SU-DHL-6 (cell line): ENCODE data around the gene JRKL.

ENCODE experiments used
- H2AFZ ChIP-seq: fragments of 200-600 bp; sonication (generic); 2 replicates; pipeline ENCODE4 v1.6.1; 2014; ENCODE audit warnings: low read depth, mild to moderate bottlenecking, moderate library complexity, mixed read lengths, antibody characterized with exemption, low read length; ENCODE audit not compliant: severe bottlenecking
- H3F3A ChIP-seq: fragments of 200-600 bp; shearing (Covaris generic); 2 replicates; pipeline ENCODE4 v1.6.0; 2016; ENCODE audit warnings: antibody characterized with exemption, mild to moderate bottlenecking; ENCODE audit not compliant: insufficient read depth
- H3K27ac ChIP-seq: fragments of 200-600 bp; sonication (generic); 2 replicates; pipeline ENCODE4 v1.5.1; 2016; ENCODE audit warnings: low read depth, mild to moderate bottlenecking, low read length, moderate library complexity, mixed read lengths
- H3K27me3 ChIP-seq: fragments of 200-600 bp; sonication (generic), shearing (Covaris generic); 2 replicates; pipeline ENCODE4 v1.6.0; 2014; ENCODE audit warnings: mild to moderate bottlenecking, low read length
- H3K36me3 ChIP-seq: fragments of 200-600 bp; sonication (generic); 2 replicates; pipeline ENCODE4 v1.6.1; 2014; ENCODE audit warnings: mild to moderate bottlenecking, low read length, mixed read lengths
- H3K4me2 ChIP-seq: fragments of 300-600, 200-600 bp; shearing (Covaris generic), sonication (generic); 2 replicates; pipeline ENCODE4 v1.6.0; 2014; ENCODE audit warnings: low read length, low read depth, mild to moderate bottlenecking; ENCODE audit not compliant: poor library complexity, severe bottlenecking
- H3K4me3 ChIP-seq: fragments of 200-600 bp; sonication (generic); 2 replicates; pipeline ENCODE4 v1.5.1; 2014; ENCODE audit warnings: antibody characterized with exemption, low read length, mild to moderate bottlenecking, mixed read lengths; ENCODE audit not compliant: insufficient read depth, poor library complexity, severe bottlenecking
- H3K79me2 ChIP-seq: fragments of 200-600 bp; sonication (generic); 2 replicates; pipeline ENCODE4 v1.6.1; 2014; ENCODE audit warnings: mild to moderate bottlenecking, low read length, moderate library complexity; ENCODE audit not compliant: insufficient read depth
- H3K9ac ChIP-seq: fragments of 200-600 bp; sonication (generic); 2 replicates; pipeline ENCODE4 v1.7.0; 2014; ENCODE audit warnings: mild to moderate bottlenecking, low read length
- H3K9me2 ChIP-seq: fragments of 200-600 bp; sonication (generic); replicated peaks from 2 replicates; pipeline ENCODE4 v1.6.1; 2014; ENCODE audit warnings: low read length; ENCODE audit not compliant: insufficient read depth
- H3K9me3 ChIP-seq: fragments of 200-600 bp; sonication (generic); 2 replicates; pipeline ENCODE4 v1.6.1; 2014; ENCODE audit warnings: low read length, mixed read lengths; ENCODE audit not compliant: insufficient read depth
- H4K20me1 ChIP-seq: fragments of 200-600 bp; sonication (generic); 2 replicates; pipeline ENCODE4 v1.6.1; 2014; ENCODE audit warnings: low read depth, mild to moderate bottlenecking, antibody characterized with exemption, low read length, moderate library complexity, mixed read lengths
- EZH2phosphoT487 ChIP-seq: fragments of 200-600 bp; sonication (generic), shearing (Covaris generic); conservative IDR thresholded peaks from 2 replicates; pipeline ENCODE4 v1.6.1; 2018; ENCODE audit warnings: mild to moderate bottlenecking, antibody characterized with exemption, low read length, moderate library complexity, mixed read lengths
- TF ChIP-seq, protein P1 (sequence below): fragments of 200-600 bp; sonication (generic); IDR thresholded peaks from one replicate; pipeline ENCODE4 v1.5.1; 2017; ENCODE audit warnings: antibody characterized with exemption, mild to moderate bottlenecking, low read length, moderate library complexity; ENCODE audit not compliant: insufficient read depth, poor library complexity, severe bottlenecking

Gene JRKL

DNA sequence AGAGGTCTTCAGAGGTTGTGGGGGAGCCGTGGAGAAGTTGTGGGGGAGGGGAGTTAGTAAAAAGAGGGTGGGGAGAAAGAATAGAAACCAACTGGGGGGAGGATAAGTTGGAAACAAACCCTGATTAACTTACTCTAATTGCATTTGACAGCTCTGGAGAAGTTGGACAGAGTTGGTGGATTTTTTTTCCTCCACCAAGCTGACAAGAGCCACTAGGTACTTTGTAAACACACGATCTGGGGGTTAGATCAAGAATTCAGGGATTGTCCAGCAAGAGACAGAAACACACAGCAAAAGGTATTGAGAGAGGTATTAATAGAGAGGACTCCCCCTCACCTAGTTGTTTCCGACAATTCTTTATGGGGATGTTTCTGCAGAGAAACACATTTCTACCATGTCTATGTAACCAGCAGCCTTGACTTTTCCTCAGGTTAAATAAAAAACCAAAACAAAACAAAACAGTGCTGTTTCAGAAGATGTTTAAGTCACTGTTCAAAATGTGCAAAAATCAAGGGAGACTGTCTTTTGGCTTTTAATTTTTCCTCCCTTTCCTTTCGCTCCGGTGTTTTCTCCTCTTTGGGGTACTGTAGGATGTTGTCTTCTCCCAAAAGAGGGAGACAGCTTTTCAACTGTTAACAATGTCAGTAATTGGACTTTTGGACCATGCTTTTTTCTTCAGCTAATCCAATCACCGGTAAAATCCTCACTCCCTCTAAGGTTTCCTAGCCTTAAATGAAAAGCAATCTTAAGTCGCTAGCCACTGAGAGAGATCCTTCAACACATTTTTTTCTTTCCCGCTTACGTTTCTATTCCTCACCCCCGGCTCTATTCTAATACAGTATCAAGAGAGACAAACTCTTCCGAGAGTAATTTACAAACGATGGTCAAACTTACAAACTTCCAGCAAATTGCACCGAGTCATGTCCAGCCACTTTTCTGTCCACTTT, 47.5 kb upstream of the JRKL start:
- H3F3A ChIP-seq: no peaks in the 10 kb centered on the region

DNA sequence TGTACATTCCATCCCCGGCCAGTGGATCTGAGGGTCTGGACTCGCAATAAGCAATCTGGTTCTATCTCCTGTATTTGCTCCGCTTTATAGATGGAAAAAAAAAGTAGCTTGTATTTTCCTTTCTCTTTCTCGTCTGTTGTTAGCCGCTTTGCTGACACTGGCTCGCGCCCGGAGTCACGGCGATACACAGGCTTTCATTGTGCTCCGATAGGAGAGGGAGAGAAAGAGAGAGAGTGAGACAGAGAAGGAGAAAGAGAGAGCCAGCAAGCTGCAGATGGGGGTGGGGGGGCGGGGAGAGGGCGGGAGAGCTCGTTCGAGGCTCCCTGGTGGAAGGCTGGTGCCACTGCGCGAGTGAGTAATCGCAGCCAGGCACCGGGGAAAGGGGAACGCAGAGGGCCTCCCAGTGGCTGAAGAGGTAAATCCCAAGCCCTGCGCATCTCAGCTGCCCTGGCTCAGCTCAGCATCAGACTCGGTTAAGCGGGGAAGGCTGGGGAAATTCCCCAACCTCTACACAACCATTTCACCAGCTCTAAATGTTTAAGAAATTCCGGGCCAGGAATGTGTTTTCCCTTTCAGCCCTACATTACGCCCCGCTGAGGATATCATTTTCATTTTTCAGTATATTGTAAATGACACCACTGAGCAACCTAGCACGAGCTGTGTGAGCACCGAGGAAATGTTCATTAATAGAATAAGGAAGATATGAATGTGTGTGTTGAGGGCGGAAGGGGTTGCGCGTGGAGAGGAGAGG, 46.7 kb upstream of the JRKL start, which contains the start of gene MAML2:
TSS of gene MAML2 (minus strand) at position 235 of the 751 bp plus-strand sequence. CDS start 1,300 bp downstream, outside the sequence.
- Histone ChIP-seq H3K4me2 (peak within 1 kb of the TSS; percentile 91), H3K9ac (peak within 1 kb of the TSS; percentile 58), H3K27me3 (no peaks in the 10 kb centered on the region), H2AFZ (peak within 1 kb of the TSS; percentile 96), H3K4me3 (peak within 1 kb of the TSS; percentile 69), H3F3A (no peaks in the 10 kb centered on the region), H3K9me2 (no peaks in the 10 kb centered on the region), H3K27ac (no peak within 1 kb of the TSS), H3K79me2 (no peaks in the 10 kb centered on the region), H3K36me3 (no peaks in the 10 kb centered on the region), H4K20me1 (no peaks in the 10 kb centered on the region), H3K9me3 (no peaks in the 10 kb centered on the region)
- TF ChIP-seq, protein P1, sequence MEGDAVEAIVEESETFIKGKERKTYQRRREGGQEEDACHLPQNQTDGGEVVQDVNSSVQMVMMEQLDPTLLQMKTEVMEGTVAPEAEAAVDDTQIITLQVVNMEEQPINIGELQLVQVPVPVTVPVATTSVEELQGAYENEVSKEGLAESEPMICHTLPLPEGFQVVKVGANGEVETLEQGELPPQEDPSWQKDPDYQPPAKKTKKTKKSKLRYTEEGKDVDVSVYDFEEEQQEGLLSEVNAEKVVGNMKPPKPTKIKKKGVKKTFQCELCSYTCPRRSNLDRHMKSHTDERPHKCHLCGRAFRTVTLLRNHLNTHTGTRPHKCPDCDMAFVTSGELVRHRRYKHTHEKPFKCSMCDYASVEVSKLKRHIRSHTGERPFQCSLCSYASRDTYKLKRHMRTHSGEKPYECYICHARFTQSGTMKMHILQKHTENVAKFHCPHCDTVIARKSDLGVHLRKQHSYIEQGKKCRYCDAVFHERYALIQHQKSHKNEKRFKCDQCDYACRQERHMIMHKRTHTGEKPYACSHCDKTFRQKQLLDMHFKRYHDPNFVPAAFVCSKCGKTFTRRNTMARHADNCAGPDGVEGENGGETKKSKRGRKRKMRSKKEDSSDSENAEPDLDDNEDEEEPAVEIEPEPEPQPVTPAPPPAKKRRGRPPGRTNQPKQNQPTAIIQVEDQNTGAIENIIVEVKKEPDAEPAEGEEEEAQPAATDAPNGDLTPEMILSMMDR: peak; percentile 53
- no peak for TF ChIP-seq EZH2phosphoT487

More for the DNA sequence above, 47.5 kb upstream of the JRKL start:
- Histone ChIP-seq H3K27ac (no peak overlapping the region), H3K27me3 (no peaks in the 10 kb centered on the region), H2AFZ (peak overlapping the region; percentile 96), H3K79me2 (no peaks in the 10 kb centered on the region), H4K20me1 (no peaks in the 10 kb centered on the region), H3K36me3 (no peaks in the 10 kb centered on the region), H3K9ac (peak overlapping the region; percentile 58), H3K4me3 (peak overlapping the region; percentile 69), H3K9me2 (no peaks in the 10 kb centered on the region), H3K9me3 (no peaks in the 10 kb centered on the region), H3K4me2 (peak overlapping the region; percentile 91)
- TF ChIP-seq, protein P1: no peak
- TF ChIP-seq EZH2phosphoT487: no peak

DNA sequence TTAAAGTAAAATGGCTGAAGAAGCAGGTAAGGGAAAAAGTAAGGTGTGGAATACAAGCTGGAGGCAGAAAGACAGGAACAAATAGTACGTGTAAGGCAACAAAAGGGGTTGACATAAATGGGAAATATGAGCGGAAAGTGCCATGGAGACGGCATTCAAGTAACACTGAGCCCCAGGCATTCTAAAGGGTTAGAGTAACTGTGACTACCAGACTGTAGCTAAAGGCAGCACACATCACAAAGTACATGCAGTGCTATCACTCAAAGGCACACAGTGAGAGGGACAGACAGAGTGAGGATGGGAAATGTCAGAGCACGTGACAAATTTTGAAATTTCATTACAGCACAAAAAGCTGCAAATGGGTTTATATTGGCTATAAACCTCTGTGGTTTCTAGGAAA, 33.0 kb upstream of the JRKL start:
- no peak for TF ChIP-seq EZH2phosphoT487
- TF ChIP-seq, protein P1: no peak
- no peak overlapping the region for H2AFZ ChIP-seq
- no peak overlapping the region for H3K9ac ChIP-seq
- H3K4me3 ChIP-seq: no peak overlapping the region
- H3K79me2 ChIP-seq: no peaks in the 10 kb centered on the region
- 0 out of 2 replicates have a peak, but pooled peaks cover 3% of the 10 kb centered on the region for H3F3A ChIP-seq
- H4K20me1 ChIP-seq: no peaks in the 10 kb centered on the region
- H3K9me2 ChIP-seq: no peaks in the 10 kb centered on the region
- H3K27me3 ChIP-seq: no peaks in the 10 kb centered on the region
- no peaks in the 10 kb centered on the region for H3K9me3 ChIP-seq
- no peak overlapping the region for H3K27ac ChIP-seq
- H3K36me3 ChIP-seq: peaks cover 18% of the 10 kb centered on the region
- H3K4me2 ChIP-seq: no peak overlapping the region
